Activated CD4-positive, alpha-beta T cell treated with anti-CD3 and anti-CD28 coated beads, Interleukin-2, amount 50 U/mL, for 16 hours (primary cell): ENCODE data around the gene LIN9.
A peak's percentile ranks its signal among the peaks of the same experiment; 100 is the strongest.
"Not testable (repeated sequence)": the region's sequence is repeated elsewhere in the genome, so short reads cannot be mapped to it uniquely, and the experiment has no call there.

Experiments used
- DNase-seq: peaks from one replicate; pipeline ENCODE4 v3.0.0-alpha.2; 2020

LIN9 gene

DNA sequence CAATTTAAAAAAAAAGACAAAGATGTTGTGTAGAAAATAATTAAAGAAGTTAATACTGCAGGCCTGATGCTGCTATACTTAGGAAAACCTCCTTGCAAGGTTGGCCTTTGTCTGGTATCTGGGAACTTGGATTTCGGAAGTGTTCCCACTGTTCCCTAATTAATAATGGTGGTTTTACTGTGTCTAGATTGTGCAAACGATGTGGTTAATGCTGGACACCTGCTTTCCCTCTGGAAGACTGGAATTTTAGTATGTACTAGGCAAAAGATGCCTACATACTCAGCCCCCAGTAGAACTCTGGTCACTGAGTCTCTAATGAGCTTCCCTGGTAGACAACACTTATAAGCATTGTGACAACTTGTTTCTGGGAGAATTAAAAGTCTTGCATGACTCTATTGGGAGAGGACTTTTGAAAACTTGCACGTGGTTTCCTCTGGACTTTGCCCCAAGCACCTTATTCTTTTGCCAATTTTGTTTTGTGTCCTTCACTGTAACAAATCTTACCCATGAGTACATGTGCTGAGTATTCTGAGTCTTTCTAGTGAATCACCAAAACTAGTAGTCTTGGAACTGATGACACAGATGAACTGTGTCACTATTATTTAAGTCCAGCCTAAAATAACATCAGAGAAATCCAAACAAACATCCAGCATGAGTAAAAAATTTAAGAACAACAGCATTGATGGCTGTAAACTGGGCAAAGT is 40.4 kb downstream of the LIN9 start:
- no peak for DNase-seq

DNA sequence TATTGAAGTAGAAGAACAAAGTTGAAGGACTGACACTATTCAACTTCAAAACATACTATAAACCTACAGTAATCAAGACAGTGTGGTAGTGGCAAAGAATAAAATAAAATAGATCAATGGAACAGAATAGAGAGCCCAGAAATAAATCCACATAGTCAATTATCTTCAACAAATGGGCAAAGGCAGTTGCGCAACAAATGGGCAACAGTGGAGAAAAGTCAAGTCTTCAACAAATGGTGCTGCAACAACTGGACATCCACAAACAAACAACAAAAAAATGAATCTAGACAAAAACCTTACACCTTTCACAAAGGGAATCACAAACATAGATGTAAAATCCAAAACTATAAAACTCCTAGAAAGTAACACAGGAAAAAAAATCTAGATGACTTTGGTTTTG is 47.1 kb downstream of the LIN9 start:
- DNase-seq, result no peak

DNA sequence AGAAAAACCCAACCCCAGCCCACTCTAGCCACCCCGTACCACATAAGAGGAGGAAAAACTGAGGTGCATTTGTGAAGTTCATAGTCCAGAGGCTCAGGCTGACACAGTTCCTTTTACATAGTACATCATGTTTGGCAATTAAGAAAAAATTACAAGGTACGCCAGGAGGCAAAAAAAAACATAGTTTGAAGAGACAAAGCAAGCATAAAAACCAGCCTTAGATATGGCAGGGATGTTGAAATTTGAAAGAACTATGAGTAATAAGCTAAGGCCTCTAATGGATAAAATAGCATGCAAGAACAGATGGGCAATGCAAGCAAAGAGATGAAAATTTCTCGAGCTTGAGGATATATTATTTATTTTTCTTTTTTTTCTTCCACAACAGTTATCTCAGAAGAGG is 53.6 kb downstream of the LIN9 start:
- DNase-seq, result no peak

DNA sequence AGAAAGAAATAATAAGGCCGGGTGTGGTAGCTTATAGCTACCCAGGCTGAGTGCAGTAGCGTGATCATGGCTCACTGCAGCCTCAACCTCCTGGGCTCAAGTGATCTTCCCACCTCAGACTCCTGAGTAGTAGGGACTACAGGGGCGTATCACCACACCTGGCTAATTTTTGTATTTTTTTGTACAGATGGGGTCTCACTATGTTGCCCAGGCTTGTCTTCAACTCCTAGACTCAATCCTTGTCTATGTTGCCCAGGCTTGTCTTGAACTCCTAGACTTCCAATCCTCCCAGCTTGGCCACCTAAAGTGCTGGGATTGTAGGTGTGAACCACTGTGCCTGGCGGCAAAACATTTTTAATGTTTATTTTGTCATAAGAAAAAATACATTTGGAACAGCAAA is 55.0 kb downstream of the LIN9 start:
- no peak for DNase-seq

DNA sequence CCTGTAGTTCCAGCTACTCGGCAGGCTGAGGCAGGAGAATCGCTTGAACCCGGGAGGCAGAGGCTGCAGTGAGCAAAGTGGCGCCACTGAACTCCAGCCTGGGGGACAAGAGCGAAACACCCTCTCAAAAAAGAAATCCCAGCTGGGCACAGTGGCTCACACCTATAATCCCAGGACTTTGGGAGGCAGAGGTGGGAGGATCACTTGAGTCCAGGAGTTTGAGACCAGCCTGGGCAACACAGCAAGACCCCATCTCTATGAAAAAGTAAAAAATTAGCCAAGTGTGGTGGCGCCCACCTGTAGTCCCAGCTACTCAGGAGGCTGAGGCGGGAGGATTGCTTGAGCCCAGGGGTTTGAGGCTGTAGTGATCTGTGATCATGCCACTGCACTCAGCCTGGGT is 56.1 kb downstream of the LIN9 start:
- DNase-seq, result not testable (repeated sequence)

DNA sequence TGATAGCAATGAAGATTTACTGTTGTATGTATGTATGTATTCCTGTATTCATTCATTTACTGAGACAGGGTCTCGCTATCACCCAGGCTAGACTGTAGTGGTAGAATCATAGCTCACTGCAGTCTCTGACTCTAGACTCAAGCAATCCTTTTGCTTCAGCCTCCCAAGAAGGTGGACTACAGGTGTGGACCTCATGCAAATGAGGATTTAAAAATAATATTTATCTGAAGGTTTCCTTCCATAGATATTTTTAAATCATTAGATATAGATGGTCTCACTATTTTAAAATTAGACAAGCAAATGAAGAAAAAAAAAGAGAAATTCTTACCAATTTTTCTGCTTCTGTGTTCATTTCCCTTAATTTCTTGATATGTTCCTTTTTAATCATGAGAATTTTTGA is 58.5 kb downstream of the LIN9 start:
- DNase-seq, result no peak

DNA sequence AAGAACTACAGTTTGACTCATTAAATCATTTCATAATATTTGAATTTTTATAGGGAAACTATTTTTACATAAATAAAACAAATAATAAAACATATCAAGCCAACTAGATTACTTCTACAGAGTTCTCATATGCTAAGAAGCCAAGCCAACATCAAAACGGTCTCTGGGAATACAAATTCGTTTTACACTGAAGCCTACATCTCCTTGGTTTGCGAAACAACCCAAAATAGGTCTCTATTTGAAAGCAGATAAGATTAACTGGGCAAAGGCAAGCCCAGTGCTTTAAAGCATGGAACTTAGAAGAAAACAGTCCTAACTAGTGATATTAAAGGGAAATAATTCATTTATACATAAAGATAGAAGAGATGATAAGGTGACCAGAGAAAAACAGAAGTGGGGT is 60.2 kb downstream of the LIN9 start:
- no peak for DNase-seq

DNA sequence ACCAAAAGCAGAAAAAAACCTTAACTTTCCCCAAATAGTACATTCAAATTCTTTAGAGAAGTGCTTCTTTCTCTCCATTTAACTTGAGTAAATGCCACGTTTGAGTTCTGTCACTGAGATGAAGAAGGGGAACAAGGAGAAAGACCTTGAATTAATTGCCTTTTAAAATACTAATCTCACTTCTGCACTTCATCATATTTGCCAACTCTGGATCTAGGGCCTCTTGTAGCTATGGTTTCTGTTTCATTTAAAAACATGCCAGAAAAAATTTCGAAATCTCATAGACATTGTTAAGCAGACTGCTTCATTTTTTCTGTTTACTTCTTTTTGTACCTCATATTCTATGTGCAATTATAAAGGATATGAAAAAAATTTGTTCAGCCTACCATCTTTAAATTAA is 60.9 kb downstream of the LIN9 start:
- DNase-seq, result no peak

DNA sequence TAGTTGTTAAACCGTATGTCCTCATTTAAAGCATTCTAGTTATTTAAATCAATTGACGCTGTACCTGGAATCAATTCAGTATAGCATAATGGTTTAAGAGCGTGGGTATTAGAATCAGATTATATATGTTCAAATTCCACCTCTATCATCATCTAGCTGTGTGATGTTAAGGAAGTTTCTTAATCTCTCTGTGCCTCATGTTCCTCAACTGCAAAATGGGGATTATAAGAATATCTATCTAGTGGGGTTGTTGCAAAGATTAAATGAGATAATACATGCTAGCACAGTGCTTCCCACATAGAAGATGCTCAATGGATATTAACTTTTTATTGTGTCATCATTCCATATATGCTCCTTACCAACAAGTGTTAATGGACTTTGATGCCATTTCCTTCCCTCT is 69.5 kb downstream of the LIN9 start:
- no peak for DNase-seq

DNA sequence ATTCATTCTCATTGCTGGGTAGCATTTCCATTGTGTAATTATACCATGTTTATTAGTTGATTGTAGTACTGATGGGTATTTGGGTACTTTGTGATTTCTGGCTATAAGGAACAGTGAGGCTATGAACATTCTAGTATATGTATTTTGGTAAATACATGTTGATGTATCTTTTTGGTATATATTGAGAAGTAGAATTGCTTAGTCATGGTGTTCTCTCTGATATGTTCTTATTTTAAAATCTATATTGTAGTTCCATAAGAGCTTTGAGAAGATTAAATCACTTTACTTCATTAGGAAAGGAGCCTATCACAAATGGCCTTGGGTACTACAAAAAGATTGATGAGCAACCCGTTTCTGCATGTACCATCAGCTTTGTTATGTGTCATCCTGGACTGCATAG is 72.1 kb downstream of the LIN9 start:
- DNase-seq, result no peak

DNA sequence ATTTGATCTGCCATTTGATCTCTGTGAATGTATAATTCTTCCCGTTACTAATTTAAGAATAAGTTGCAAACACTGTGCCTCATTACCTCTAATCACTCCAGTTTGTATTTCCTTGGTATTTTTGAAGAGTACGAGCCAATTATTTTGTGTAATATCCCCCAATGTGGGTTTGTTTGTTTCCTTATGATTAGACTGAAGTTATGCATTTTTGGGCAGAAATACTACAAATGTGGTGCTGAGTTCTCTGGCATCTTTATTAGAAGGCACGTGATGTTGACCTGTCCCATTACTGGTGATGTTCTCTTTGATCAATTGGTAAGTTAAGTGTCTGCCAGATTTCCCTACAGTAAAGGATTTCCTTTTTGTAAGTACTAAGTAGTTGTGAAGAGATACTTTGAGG is 75.2 kb downstream of the LIN9 start:
- no peak for DNase-seq

DNA sequence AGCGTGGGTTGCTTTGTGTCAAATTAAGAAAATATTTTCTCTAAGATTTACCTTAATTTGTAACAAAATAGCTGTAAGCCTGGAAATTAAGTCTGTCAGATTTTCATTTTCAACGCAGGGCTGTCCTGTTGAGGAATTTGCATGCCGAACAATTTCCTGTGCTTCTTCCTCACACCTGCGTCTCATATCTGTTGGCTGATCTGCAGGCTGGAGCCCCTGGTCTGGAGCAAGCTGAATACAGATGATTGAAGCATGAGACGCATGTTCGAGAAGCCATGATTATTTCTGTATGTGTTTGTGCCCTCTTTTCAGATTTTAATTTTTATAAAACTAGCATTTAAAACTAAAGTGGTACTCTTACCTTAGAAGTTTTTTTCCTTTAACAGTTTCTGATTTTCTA is 75.7 kb downstream of the LIN9 start:
- DNase-seq, result no peak

DNA sequence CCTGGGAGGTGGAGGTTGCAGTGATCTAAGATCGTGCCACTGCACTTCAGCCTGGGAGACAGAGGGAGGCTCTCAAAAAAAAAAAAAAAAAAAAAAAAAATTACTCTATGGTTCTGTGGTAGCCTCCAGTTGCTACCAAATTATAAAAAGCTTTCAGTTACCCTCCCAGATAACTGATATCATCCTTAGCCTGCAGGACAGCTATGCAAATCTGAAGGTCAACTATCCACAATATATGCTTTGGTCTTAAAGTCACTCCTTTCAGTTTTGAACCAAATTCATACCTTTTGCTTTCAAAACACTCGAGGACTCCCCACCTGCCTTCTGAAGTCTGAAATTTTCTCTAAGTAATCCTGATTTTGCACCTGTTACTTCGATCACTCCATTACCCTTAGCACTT is 82.4 kb downstream of the LIN9 start:
- DNase-seq, result no peak

DNA sequence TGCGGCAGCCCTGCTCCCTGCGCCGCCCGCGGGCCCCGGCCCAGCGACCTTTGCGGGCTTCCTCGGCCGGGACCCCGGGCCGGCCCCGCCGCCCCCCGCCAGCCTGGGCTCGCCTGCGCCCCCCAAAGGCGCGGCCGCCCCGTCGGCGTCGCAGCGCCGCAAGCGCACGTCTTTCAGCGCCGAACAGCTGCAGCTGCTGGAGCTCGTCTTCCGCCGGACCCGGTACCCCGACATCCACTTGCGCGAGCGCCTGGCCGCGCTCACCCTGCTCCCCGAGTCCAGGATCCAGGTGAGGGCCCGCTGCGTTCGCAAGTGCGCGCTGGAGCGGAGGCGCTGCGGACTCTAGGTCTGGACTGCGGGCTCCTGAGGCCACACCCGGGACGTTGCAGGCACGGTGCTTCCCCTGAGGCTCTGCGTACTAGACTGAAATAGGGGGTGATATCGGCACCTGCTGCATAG is 85.1 kb downstream of the LIN9 start:
- peak; percentile 17 for DNase-seq

DNA sequence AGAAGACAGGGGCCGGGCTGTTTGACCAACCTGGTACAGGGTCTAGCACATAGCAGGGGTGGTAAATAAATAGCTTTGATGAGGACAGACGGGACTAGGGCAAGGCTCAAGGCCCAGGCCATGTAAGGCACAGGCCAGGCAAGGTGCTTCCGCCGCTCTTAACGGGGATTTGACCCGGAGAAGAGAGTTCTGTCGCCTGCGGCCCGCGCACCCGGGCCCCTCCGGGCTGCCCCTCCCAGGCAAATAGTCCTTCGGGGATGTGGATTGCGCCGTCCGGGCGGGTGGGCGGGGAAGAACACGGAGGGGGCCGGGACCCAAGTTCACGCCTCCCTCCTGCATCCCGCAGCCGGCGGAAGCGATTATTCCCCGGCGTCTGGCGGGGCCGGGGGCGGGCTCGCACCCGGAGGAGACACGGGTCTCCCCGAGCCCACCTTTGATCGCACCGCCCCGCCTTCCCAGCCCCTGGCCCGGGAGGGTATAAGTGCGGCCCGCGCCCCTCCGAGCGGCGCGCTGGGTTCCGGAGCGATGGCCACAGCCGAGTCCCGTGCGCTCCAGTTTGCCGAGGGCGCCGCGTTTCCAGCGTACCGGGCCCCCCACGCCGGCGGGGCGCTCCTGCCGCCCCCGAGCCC is 85.7 kb downstream of the LIN9 start, which contains the start of gene MIXL1:
TSS of gene MIXL1 (plus strand) at position 508 of the 629 bp plus-strand sequence. CDS start at position 526, 18 bp downstream.
- no peak for DNase-seq

DNA sequence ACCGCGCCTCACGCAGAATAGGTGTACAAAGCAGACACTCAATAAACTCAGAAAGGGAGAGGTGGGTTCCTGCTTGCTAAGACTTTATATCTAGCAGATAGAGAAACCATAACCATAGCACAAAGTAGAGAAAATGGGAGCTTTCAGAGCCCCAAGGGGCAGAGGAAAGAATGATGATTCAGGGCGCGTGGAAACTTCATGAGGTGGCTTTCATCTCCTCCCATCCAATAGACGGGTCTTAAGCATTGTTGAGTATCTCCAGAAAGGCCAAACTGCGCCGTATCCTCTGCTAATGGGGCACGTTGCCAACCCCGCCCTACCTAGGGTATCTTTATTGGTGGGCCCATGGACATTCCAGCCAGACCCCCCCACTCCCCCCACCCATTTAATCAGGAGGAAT is 86.3 kb downstream of the LIN9 start:
- no peak for DNase-seq

DNA sequence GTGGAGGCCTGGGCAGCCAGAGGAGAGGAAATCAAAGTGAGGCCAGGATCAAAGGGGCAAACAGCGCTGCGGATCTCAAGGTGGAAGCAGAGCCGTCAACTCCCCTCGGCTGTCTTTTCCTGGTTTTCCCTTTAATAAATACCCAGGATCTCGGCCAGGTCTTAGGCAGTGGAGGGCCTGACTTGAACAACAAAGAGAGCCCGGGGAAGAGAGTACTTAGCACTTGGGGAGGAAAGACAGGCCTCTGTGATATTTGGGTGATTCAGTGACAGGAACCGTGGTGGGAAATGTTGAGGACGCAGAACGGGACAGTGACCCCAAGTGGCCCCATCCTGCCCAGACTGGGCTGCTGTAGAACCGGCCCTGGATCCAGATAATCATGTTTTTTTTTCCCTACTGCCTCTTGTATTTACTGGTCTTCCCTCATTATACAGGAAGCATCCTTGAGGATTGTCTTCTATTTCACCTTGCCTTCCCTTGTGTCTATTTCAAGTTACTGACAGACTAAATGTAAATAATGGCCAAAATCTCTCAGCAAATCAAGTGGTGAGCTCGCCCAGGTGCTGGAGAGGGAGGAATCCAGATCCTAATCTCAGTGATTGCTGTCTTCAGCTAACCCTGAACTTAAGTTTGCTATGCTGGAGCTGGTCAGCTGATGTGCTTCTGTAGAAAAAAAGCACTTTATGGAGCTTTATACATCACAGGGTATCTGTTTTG is 88.3 kb downstream of the LIN9 start:
- no peak for DNase-seq

DNA sequence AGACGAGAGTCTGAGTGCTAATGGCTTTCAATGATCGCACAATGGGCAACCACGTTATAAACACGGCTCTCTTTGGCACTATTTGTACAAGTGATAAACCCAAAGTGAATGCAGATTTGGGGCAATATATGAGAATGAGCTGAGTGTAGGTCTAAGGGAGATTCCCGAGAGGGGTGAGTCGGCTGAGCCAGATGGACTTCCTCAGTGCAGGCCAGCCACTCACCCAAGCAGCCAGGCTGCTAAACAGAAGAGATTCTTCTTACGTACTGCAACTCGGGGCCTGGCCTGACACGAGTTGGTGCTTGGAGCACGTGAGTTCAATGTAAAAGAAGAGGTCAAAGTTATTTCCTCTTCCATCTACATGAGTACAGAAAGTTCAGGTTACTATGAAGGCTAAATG is 91.7 kb downstream of the LIN9 start:
- no peak for DNase-seq

DNA sequence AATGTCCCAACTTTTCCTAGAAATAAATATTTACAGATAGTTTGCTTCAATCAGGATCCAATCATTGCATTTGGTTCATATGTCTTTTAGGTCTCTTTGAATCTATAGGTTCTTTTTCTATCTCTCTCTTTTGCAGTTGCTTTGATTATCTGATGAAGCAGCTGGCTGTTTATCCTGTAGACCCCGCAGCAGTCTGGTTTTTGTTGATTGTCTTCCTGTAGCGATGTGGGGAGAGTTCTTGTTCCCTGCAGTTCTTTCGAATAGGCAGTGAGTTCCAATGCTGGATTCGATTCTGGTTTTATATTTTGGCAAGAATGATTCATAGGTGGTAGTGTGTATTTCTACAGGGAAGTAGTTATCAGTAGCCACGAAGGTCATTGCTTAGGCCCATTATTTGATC is 92.9 kb downstream of the LIN9 start:
- no peak for DNase-seq

DNA sequence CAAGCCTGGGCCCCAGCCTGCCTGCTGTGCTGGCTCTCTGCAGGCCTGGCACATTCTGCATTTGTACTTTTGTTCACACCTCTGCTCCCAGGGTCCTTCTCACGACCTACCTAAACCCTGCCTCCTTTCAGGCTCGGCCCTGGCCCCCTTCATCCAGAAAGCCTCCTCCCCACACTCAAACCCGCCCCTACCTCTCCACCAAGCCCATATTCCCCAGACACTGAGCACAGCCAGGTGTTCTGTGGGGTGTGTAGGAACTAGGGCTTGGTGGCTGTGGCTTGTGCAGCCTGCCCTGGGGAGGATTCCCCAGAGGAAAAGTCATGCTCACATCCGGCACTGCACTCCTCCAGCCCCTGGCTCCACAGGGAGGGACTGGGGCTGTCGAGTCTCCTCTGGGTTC is 93.7 kb downstream of the LIN9 start:
- no peak for DNase-seq

DNA sequence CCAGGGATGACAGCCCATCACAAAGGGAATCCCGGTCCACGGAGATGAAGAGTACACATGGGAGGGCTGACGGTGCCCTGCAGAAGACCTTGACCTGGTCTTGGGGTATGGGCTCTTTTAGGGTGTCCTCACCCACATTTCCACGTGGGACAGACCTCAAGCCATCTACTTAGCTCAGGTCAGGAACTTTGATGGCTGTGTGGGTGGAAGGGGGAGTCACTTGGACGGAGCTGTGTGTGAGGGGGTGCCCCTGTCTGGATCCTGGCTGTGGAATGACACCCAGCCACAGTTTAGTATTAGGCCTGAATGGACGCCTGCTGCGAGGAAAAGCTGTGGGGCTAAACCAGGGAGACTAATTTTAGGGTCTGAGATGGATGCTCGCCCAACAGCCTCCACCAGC is 96.4 kb downstream of the LIN9 start:
- no peak for DNase-seq

DNA sequence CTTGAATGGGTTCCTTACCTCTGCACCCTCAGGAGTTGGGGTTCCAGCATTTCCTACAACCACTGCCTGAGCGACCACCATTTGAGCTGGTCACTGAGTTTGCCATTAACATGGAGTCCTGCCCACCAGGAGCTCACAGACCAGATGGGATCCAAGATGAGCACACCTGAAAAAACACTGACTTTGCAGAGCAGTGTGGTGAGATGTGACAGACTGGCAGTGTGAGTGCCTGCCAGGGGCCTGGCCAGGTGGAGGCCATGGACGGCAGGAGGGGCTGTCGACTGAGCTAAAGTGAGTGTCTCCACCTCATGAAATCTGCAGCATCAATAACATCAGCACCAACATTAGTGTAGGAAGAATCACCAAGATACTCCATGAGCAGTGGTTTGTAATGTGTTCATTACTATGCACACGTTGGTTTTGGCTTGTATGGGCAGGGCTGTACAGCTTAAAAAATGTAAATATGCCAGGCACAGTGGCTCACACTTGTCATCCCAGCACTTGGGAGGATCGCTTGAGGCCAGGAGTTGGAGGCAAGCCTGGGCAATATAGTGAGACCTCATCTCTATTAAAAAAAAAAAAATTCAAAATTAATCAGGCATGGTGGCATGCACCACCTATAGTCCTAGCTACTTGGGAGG is 97.7 kb downstream of the LIN9 start:
- no peak for DNase-seq

DNA sequence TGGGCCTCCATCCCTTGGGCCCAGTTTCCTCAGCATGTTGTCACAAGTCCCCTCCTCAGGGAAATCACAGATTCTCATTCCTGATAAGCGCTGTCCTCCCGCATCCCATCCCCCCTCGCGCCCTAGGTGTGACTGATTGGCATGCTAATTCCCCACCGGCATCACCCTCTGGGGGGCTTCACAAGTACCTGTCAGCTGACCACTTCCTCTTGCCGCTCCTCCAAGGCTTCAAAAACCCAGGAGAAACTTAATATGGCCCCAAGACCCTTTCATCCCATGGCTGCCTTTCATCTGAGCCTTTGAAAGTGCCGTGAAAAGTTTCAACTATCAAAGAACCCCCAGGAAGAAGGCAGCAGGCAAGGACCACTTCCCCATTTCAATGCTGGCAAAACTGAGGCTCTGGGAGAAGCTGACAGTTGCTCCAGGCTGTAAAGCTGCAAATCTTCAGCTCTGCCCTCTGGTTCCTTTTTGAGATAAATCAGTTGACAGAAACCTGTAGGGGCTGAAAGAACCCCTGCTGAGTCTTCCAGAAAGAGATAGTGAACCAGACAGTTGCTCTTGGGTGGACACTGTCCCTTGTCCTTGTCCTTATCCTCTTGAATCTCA is 98.3 kb downstream of the LIN9 start:
- DNase-seq, result no peak
